HepG2 (cell line): ENCODE results near the gene BEGAIN. TPM values are rescaled to one million over a fixed set of nuclear protein-coding genes. Genes with fewer than 3 reads are reported as not detected.

Experiments used
- ATF2 ChIP-seq: sonication (generic); formaldehyde crosslinking; IDR thresholded peaks from 2 replicates; pipeline ENCODE4 v1.4.0; 2020; ENCODE audit warnings: missing genetic modification reagents
- CENPX ChIP-seq: sonication (generic); formaldehyde crosslinking; IDR thresholded peaks from 2 replicates; pipeline ENCODE4 v1.9.0; 2021; ENCODE audit warnings: mild to moderate bottlenecking, missing genetic modification reagents, moderate library complexity
- FOXO4 ChIP-seq: sonication (generic); formaldehyde crosslinking; conservative IDR thresholded peaks from 2 replicates; pipeline ENCODE4 v1.8.1; 2023; ENCODE audit warnings: missing genetic modification reagents
- HNF1B ChIP-seq: sonication (generic); formaldehyde crosslinking; IDR thresholded peaks from 2 replicates; pipeline ENCODE4 v1.5.1; 2020; ENCODE audit warnings: mild to moderate bottlenecking, moderate library complexity, missing genetic modification reagents
- HNRNPLL ChIP-seq: fragments of 200-400 bp; formaldehyde crosslinking; IDR thresholded peaks from 2 replicates; pipeline ENCODE4 v1.6.1; 2017; ENCODE audit warnings: mild to moderate bottlenecking, low read depth, low read length; ENCODE audit not compliant: poor library complexity, severe bottlenecking
- KDM2A ChIP-seq: sonication (generic); formaldehyde crosslinking; IDR thresholded peaks from 2 replicates; pipeline ENCODE4 v1.4.0; 2020; ENCODE audit warnings: low read depth, missing genetic modification reagents, borderline replicate concordance
- KLF12 ChIP-seq: sonication (generic); formaldehyde crosslinking; IDR thresholded peaks from 2 replicates; pipeline ENCODE4 v1.4.0; 2020; ENCODE audit warnings: missing genetic modification reagents, borderline replicate concordance
- KLF15 ChIP-seq: sonication (generic); formaldehyde crosslinking; IDR thresholded peaks from 2 replicates; pipeline ENCODE4 v1.8.1; 2023; ENCODE audit warnings: borderline replicate concordance, mild to moderate bottlenecking, inconsistent platforms, missing genetic modification reagents, mixed read lengths
- KMT2A ChIP-seq: sonication (generic); formaldehyde crosslinking; IDR thresholded peaks from 2 replicates; pipeline ENCODE4 v1.4.0; 2020; ENCODE audit warnings: missing genetic modification reagents
- MAF1 ChIP-seq: sonication (generic); formaldehyde crosslinking; IDR thresholded peaks from 2 replicates; pipeline ENCODE4 v1.5.0; 2020; ENCODE audit warnings: missing genetic modification reagents, borderline replicate concordance
- MIER3 ChIP-seq: IDR thresholded peaks from 2 replicates; pipeline ENCODE4 v1.6.1; 2016; ENCODE audit warnings: missing compliant biosample characterization, borderline replicate concordance
- RAD21 ChIP-seq: fragments of 450-650 bp; formaldehyde crosslinking; IDR thresholded peaks from 2 replicates; pipeline ENCODE4 v1.5.0; 2020; ENCODE audit warnings: mild to moderate bottlenecking
- SRF ChIP-seq: IDR thresholded peaks from 2 replicates; pipeline ENCODE4 v1.6.1; 2011; ENCODE audit warnings: mild to moderate bottlenecking, low read depth, low read length, moderate library complexity
- STAG1 ChIP-seq: sonication (generic); formaldehyde crosslinking; IDR thresholded peaks from 2 replicates; pipeline ENCODE4 v1.4.0; 2020; ENCODE audit warnings: missing genetic modification reagents
- THAP11 ChIP-seq: IDR thresholded peaks from 2 replicates; pipeline ENCODE4 v1.6.1; 2016; ENCODE audit warnings: missing biosample characterization, missing genetic modification reagents
- ZNF264 ChIP-seq: sonication (generic); formaldehyde crosslinking; IDR thresholded peaks from 2 replicates; pipeline ENCODE4 v1.4.0; 2020; ENCODE audit warnings: missing genetic modification reagents
- ZNF296 ChIP-seq: sonication (generic); formaldehyde crosslinking; conservative IDR thresholded peaks from 2 replicates; pipeline ENCODE4 v1.5.0; 2020; ENCODE audit warnings: mild to moderate bottlenecking, missing genetic modification reagents
- ZNF580 ChIP-seq: IDR thresholded peaks from 2 replicates; pipeline ENCODE4 v1.6.1; 2016; ENCODE audit warnings: low read depth, borderline replicate concordance
- ZNF616 ChIP-seq: sonication (generic); formaldehyde crosslinking; IDR thresholded peaks from 2 replicates; pipeline ENCODE4 v1.5.0; 2020; ENCODE audit warnings: low read depth, mild to moderate bottlenecking, missing genetic modification reagents
- ZNF687 ChIP-seq: sonication (generic); formaldehyde crosslinking; IDR thresholded peaks from 2 replicates; pipeline ENCODE4 v1.5.1; 2020; ENCODE audit warnings: mild to moderate bottlenecking, missing genetic modification reagents, moderate library complexity
- polyA plus RNA-seq, 8 experiments: library from polyadenylated mRNA; depleted of rRNA in 3 of 8; stranded (reverse) in 7 of 8; unstranded in 1 of 8; fragments of >200 nt; fragmentation: Illumina TruSeq in 4 of 8; extraction: Trizol in 4 of 8; gene quantifications; 2 replicates each; pipeline versions ENCODE4 v1.2.1 to v1.2.3, GENCODE V29; 2011 to 2016; ENCODE audit warnings: low read depth in 4 of 8, missing spikeins in 1 of 8, mixed read lengths in 1 of 8; ENCODE audit not compliant: insufficient read depth in 1 of 8
- total RNA-seq, 5 experiments: library from RNA; depleted of rRNA; stranded (reverse); fragments of >200 nt; fragmentation: Illumina TruSeq; extraction: Trizol; gene quantifications; 2 replicates each; pipeline ENCODE4 v1.2.3, GENCODE V29; 2016; ENCODE audit warnings: low read depth in 1 of 5

Gene BEGAIN
- total and polyA plus RNA-seq, 2 of the 13 experiments (the other 11 are each of a cell fraction or from before 2014, with no cell fraction given) = not detected

GRCh38 chr14:100540141-100540925 lies 46.9 kb downstream of the BEGAIN start (continued):
- TF ChIP-seq ATF2 = no peak
- no peak for TF ChIP-seq ZNF264 (CRISPR knock-in tag)
- TF ChIP-seq KLF12 (CRISPR knock-in tag) = no peak
- TF ChIP-seq KDM2A (CRISPR knock-in tag) = peak; percentile 51; the same call in 1 of the 2 replicates
- TF ChIP-seq MIER3 = no peak
- no peak for TF ChIP-seq KLF15 (CRISPR knock-in tag)
- no peak for TF ChIP-seq HNF1B (CRISPR knock-in tag)
- TF ChIP-seq ZNF580 (CRISPR knock-in tag) = no peak
- no peak for TF ChIP-seq THAP11 (CRISPR knock-in tag)
- TF ChIP-seq HNRNPLL = peak; percentile 27
- peak; percentile 57 for TF ChIP-seq STAG1 (CRISPR knock-in tag)
- TF ChIP-seq RAD21 (CRISPR knock-in tag) = peak; percentile 68
- TF ChIP-seq ZNF296 (CRISPR knock-in tag) = 0 out of 2 replicates have a peak, but pooled peaks have one; percentile 28
- no peak for TF ChIP-seq ZNF616
- TF ChIP-seq SRF = no peak
- peak; percentile 34; the same call in 1 of the 2 replicates for TF ChIP-seq ZNF687 (CRISPR knock-in tag)
- TF ChIP-seq KMT2A = no peak
- no peak for TF ChIP-seq MAF1 (CRISPR knock-in tag)
- no peak for TF ChIP-seq FOXO4
- TF ChIP-seq CENPX (CRISPR knock-in tag) = no peak
